ENCODE results near the gene JAZF1.

GRCh38 chr7:28133872-28134271 is 46.7 kb downstream of the JAZF1 start:
- TF ChIP-seq GABPA (IDR thresholded peaks at IDR 0.05; ENCODE audit: borderline replicate concordance, insufficient read depth, low read length) (no peak), HDAC6 (IDR thresholded peaks at IDR 0.05; ENCODE audit: low read depth, low read length) (no peak), POLR2A (IDR thresholded peaks at IDR 0.05; ENCODE audit: control extremely low read depth in 1 of 2, low read depth in 2 of 2, low read length in 2 of 2) (no peak), EZH2 (IDR thresholded peaks at IDR 0.05; ENCODE audit: low read depth, low read length, severe bottlenecking) (no peak), JUND (IDR thresholded peaks at IDR 0.05; ENCODE audit: low read length) (no peak), SRF (IDR thresholded peaks at IDR 0.05; ENCODE audit: low read depth, low read length) (no peak)

All from H1 (cell line).